ENCODE measurements around the gene TMEM45B. TPM values are rescaled to one million over a fixed set of nuclear protein-coding genes. Genes with fewer than 3 reads are reported as not detected.
A peak's percentile ranks its signal among the peaks of the same experiment; 100 is the strongest.
"Not testable (repeated sequence)": the region's sequence is repeated elsewhere in the genome, so short reads cannot be mapped to it uniquely, and the experiment has no call there.

The TMEM45B gene
- total RNA-seq, 1 experiment from 2014 or later: 16.1 TPM

GRCh38 chr11:129814244-129815014, 1.2 kb upstream of the TMEM45B start:
- Mint-ChIP-seq H3K9me3 (ENCODE audit: low read depth, unreplicated experiment) (no peaks in the 10 kb centered on the region), H3K4me3 (ENCODE audit: low read depth, unreplicated experiment) (no peak overlapping the region), H3K36me3 (ENCODE audit: insufficient read depth, unreplicated experiment) (peaks cover 19% of the 10 kb centered on the region), H3K27ac (ENCODE audit: unreplicated experiment) (no peak overlapping the region), H3K27me3 (ENCODE audit: unreplicated experiment) (no peaks in the 10 kb centered on the region), H3K4me1 (ENCODE audit: low read depth, unreplicated experiment) (peaks cover 15% of the 10 kb centered on the region)
- BruUV-seq (replicated peaks): no TSS peak
- intact Hi-C loops (cut with micrococcal nuclease; ENCODE audit: unreplicated experiment): no loop called here
- no peak for TF ChIP-seq CTCF (IDR thresholded peaks at IDR 0.05; ENCODE audit: unreplicated experiment)
- DNase-seq: no peak
- CTCF ChIA-PET: no interaction called here

GRCh38 chr11:129817534-129818051, 1.9 kb downstream of the TMEM45B start:
- BruUV-seq (replicated peaks): no TSS peak
- Mint-ChIP-seq H3K27ac (ENCODE audit: unreplicated experiment) (no peak overlapping the region), H3K4me3 (ENCODE audit: low read depth, unreplicated experiment) (peak overlapping the region; percentile 45), H3K36me3 (ENCODE audit: insufficient read depth, unreplicated experiment) (peaks cover 19% of the 10 kb centered on the region), H3K27me3 (ENCODE audit: unreplicated experiment) (no peaks in the 10 kb centered on the region), H3K9me3 (ENCODE audit: low read depth, unreplicated experiment) (no peaks in the 10 kb centered on the region), H3K4me1 (ENCODE audit: low read depth, unreplicated experiment) (peaks cover 15% of the 10 kb centered on the region)
- DNase-seq: no peak
- CTCF ChIA-PET: no interaction called here
- TF ChIP-seq CTCF (IDR thresholded peaks at IDR 0.05; ENCODE audit: unreplicated experiment): no peak
- intact Hi-C loops (cut with micrococcal nuclease; ENCODE audit: unreplicated experiment): no loop called here

- H3K27me3 Mint-ChIP-seq (ENCODE audit: unreplicated experiment); H3K9me3 Mint-ChIP-seq (ENCODE audit: low read depth, unreplicated experiment); H3K4me3 Mint-ChIP-seq (ENCODE audit: low read depth, unreplicated experiment); DNase-seq; intact Hi-C loops (cut with micrococcal nuclease; ENCODE audit: unreplicated experiment); CTCF ChIA-PET; H3K27ac Mint-ChIP-seq (ENCODE audit: unreplicated experiment); BruUV-seq (replicated peaks): not testable (repeated sequence)
- Mint-ChIP-seq H3K36me3 (ENCODE audit: insufficient read depth, unreplicated experiment) (peaks cover 19% of the 10 kb centered on the region), H3K4me1 (ENCODE audit: low read depth, unreplicated experiment) (peaks cover 15% of the 10 kb centered on the region)
These were observed 2.6 kb downstream of the TMEM45B start for GRCh38 chr11:129818236-129818635.

- no peaks in the 10 kb centered on the region for H3K9me3 Mint-ChIP-seq (ENCODE audit: low read depth, unreplicated experiment)
- DNase-seq: no peak
- H3K4me3 Mint-ChIP-seq (ENCODE audit: low read depth, unreplicated experiment): no peak overlapping the region
- H3K27ac Mint-ChIP-seq (ENCODE audit: unreplicated experiment): no peak overlapping the region
- H3K4me1 Mint-ChIP-seq (ENCODE audit: low read depth, unreplicated experiment): peaks cover 15% of the 10 kb centered on the region
- no peak for TF ChIP-seq CTCF (IDR thresholded peaks at IDR 0.05; ENCODE audit: unreplicated experiment)
- CTCF ChIA-PET: no interaction called here
- BruUV-seq (replicated peaks): no TSS peak
- intact Hi-C loops (cut with micrococcal nuclease; ENCODE audit: unreplicated experiment): no loop called here
- H3K36me3 Mint-ChIP-seq (ENCODE audit: insufficient read depth, unreplicated experiment): peaks cover 19% of the 10 kb centered on the region
- H3K27me3 Mint-ChIP-seq (ENCODE audit: unreplicated experiment): no peaks in the 10 kb centered on the region
These were observed 3.6 kb downstream of the TMEM45B start for GRCh38 chr11:129819237-129819636.

- intact Hi-C loops (cut with micrococcal nuclease; ENCODE audit: unreplicated experiment); H3K9me3 Mint-ChIP-seq (ENCODE audit: low read depth, unreplicated experiment); H3K27ac Mint-ChIP-seq (ENCODE audit: unreplicated experiment); DNase-seq; H3K27me3 Mint-ChIP-seq (ENCODE audit: unreplicated experiment); CTCF ChIA-PET; BruUV-seq (replicated peaks); H3K4me3 Mint-ChIP-seq (ENCODE audit: low read depth, unreplicated experiment): not testable (repeated sequence)
- H3K4me1 Mint-ChIP-seq (ENCODE audit: low read depth, unreplicated experiment): peaks cover 15% of the 10 kb centered on the region
- H3K36me3 Mint-ChIP-seq (ENCODE audit: insufficient read depth, unreplicated experiment): peaks cover 19% of the 10 kb centered on the region
These were observed 4.6 kb downstream of the TMEM45B start for GRCh38 chr11:129820228-129820627.

- H3K9me3 Mint-ChIP-seq (ENCODE audit: low read depth, unreplicated experiment); H3K36me3 Mint-ChIP-seq (ENCODE audit: insufficient read depth, unreplicated experiment); DNase-seq; H3K4me1 Mint-ChIP-seq (ENCODE audit: low read depth, unreplicated experiment); H3K27ac Mint-ChIP-seq (ENCODE audit: unreplicated experiment); BruUV-seq (replicated peaks); intact Hi-C loops (cut with micrococcal nuclease; ENCODE audit: unreplicated experiment); H3K4me3 Mint-ChIP-seq (ENCODE audit: low read depth, unreplicated experiment); H3K27me3 Mint-ChIP-seq (ENCODE audit: unreplicated experiment): not testable (repeated sequence)
- CTCF ChIA-PET: interaction anchor here (0.9 kb wide), 1 partner anchor 8 kb away, joined by 3 read pairs; the partner anchor contains the start of gene TMEM45B
These were observed 7.6 kb downstream of the TMEM45B start for GRCh38 chr11:129823281-129823680.

GRCh38 chr11:129823799-129824198, 8.2 kb downstream of the TMEM45B start:
- BruUV-seq (replicated peaks); H3K36me3 Mint-ChIP-seq (ENCODE audit: insufficient read depth, unreplicated experiment); H3K9me3 Mint-ChIP-seq (ENCODE audit: low read depth, unreplicated experiment); H3K27me3 Mint-ChIP-seq (ENCODE audit: unreplicated experiment); H3K4me3 Mint-ChIP-seq (ENCODE audit: low read depth, unreplicated experiment); H3K4me1 Mint-ChIP-seq (ENCODE audit: low read depth, unreplicated experiment); H3K27ac Mint-ChIP-seq (ENCODE audit: unreplicated experiment); intact Hi-C loops (cut with micrococcal nuclease; ENCODE audit: unreplicated experiment); DNase-seq: not testable (repeated sequence)
- CTCF ChIA-PET: interaction anchor here (0.9 kb wide), 1 partner anchor 8 kb away, joined by 3 read pairs; the partner anchor contains the start of gene TMEM45B

Data from Calu3 (cell line).